ENCODE data around the gene JHY. TPM values are rescaled to one million over a fixed set of nuclear protein-coding genes. Genes with fewer than 3 reads are reported as not detected.

JHY gene
- total RNA-seq, 4 donors from 2014 or later: 6.9 to 15.6 (median 10.2) TPM

DNA sequence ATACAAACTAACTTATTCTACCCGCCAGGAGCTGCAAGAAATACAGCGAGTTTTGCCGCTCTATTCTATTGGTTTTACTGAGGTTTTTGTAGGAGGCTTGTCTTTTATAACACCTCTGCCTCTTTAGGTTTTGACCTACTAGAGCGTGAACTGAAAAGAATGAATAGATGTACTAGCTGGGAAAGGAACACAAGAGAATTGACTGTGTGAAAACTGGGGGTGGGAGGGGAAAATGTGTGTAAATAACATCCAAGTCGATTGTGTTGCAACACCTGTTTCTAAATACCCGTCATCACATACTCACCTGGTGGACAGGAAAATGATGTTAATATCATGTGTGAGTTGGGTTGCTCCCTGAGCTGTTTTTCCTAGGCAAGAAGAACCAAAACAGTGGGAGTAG is 12.9 kb upstream of the JHY start:
- WGBS, 2 donors (ENCODE audit: low coverage in 1 of 2): 85% methylated on average over 6 of the region's 6 CpGs; no CpG with 5 or more reads in 1 of the 2 donors
- H3K27ac ChIP-seq: no peak overlapping the region
- TF ChIP-seq CTCF (IDR thresholded peaks at IDR 0.05): no peak
- TF ChIP-seq POLR2AphosphoS5 (IDR thresholded peaks at IDR 0.05): no peak
- no peak for TF ChIP-seq POLR2A (IDR thresholded peaks at IDR 0.05)
- no peak for ATAC-seq
- no peak overlapping the region for H3K4me3 ChIP-seq
- H3K27me3 ChIP-seq: peaks cover 10% of the 10 kb centered on the region
- no peaks in the 10 kb centered on the region for H3K4me1 ChIP-seq
- no peaks in the 10 kb centered on the region for H3K9me3 ChIP-seq
- H3K36me3 ChIP-seq: no peaks in the 10 kb centered on the region

GRCh38 chr11:122871302-122871701 is 11.3 kb upstream of the JHY start:
- no peak for TF ChIP-seq EP300 (IDR thresholded peaks at IDR 0.05)
- TF ChIP-seq CTCF (IDR thresholded peaks at IDR 0.05): no peak
- TF ChIP-seq POLR2A (IDR thresholded peaks at IDR 0.05): no peak
- TF ChIP-seq POLR2AphosphoS5 (IDR thresholded peaks at IDR 0.05): no peak
- Histone ChIP-seq H3K9me3 (no peaks in the 10 kb centered on the region), H3K4me1 (no peaks in the 10 kb centered on the region), H3K4me3 (no peak overlapping the region), H3K27me3 (no peaks in the 10 kb centered on the region), H3K36me3 (no peaks in the 10 kb centered on the region), H3K27ac (no peak overlapping the region)
- no peak for ATAC-seq
- 81 to 92% methylated on average over 3 to 4 of the region's 4 CpGs for WGBS, 2 donors (ENCODE audit: low coverage in 1 of 2)

DNA sequence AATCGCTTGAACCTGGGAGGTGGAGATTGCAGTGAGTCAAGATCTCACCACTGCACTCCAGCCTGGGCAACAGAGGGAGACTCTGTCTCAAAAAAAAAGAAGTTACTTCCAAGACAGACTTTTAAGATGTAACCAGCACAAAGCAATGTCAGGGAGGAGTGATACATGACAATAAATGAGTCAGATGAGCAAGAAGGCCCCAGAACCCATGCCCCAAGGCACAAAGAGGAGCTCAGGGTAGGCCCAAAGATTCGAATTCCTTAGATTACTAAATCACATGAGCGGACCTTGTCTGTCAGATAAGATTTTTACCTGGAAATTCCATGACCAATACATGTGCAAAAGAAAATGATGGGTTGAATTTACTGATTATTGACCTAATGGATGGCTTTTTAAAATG is 10.5 kb upstream of the JHY start:
- no peaks in the 10 kb centered on the region for H3K4me1 ChIP-seq
- no peak overlapping the region for H3K4me3 ChIP-seq
- ATAC-seq: no peak
- WGBS, 2 donors (ENCODE audit: low coverage in 1 of 2): 68 to 87% methylated on average over 2 to 3 of the region's 3 CpGs
- no peaks in the 10 kb centered on the region for H3K9me3 ChIP-seq
- H3K36me3 ChIP-seq: no peaks in the 10 kb centered on the region
- H3K27me3 ChIP-seq: no peaks in the 10 kb centered on the region
- no peak overlapping the region for H3K27ac ChIP-seq
- TF ChIP-seq EP300 (IDR thresholded peaks at IDR 0.05) (no peak), CTCF (IDR thresholded peaks at IDR 0.05) (no peak), POLR2A (IDR thresholded peaks at IDR 0.05) (no peak), POLR2AphosphoS5 (IDR thresholded peaks at IDR 0.05) (no peak)

GRCh38 chr11:122874991-122875390 is 7.6 kb upstream of the JHY start:
- ATAC-seq: no peak
- WGBS, 2 donors (ENCODE audit: low coverage in 1 of 2): 90 to 100% methylated on average over 2 to 7 of the region's 7 CpGs
- Histone ChIP-seq H3K27ac (no peak overlapping the region), H3K4me1 (no peaks in the 10 kb centered on the region), H3K4me3 (no peak overlapping the region), H3K9me3 (no peaks in the 10 kb centered on the region), H3K27me3 (no peaks in the 10 kb centered on the region), H3K36me3 (no peaks in the 10 kb centered on the region)
- TF ChIP-seq POLR2AphosphoS5 (IDR thresholded peaks at IDR 0.05): no peak

GRCh38 chr11:122877732-122878131 is 4.8 kb upstream of the JHY start:
- no peak for ATAC-seq
- no peaks in the 10 kb centered on the region for H3K36me3 ChIP-seq
- no peaks in the 10 kb centered on the region for H3K9me3 ChIP-seq
- no peaks in the 10 kb centered on the region for H3K27me3 ChIP-seq
- H3K4me1 ChIP-seq: peaks cover 0 to 7% (median 0%) of the 10 kb centered on the region in 3 donors
- no peak overlapping the region for H3K27ac ChIP-seq
- H3K4me3 ChIP-seq: no peak overlapping the region
- WGBS, 2 donors (ENCODE audit: low coverage in 1 of 2): 60 to 69% methylated on average over 4 to 5 of the region's 5 CpGs
- TF ChIP-seq POLR2AphosphoS5 (IDR thresholded peaks at IDR 0.05) (no peak), EP300 (IDR thresholded peaks at IDR 0.05) (no peak), CTCF (IDR thresholded peaks at IDR 0.05) (no peak), POLR2A (IDR thresholded peaks at IDR 0.05) (no peak)

All from gastroesophageal sphincter (tissue), 4 donors.